ENCODE data around the gene RALGPS2. TPM values are rescaled to one million over a fixed set of nuclear protein-coding genes. Genes with fewer than 3 reads are reported as not detected.

Gene RALGPS2
- total and polyA plus RNA-seq, 9 of the 15 experiments (the other 6 are each of a cell fraction or from before 2014, with no cell fraction given) = 0.28 to 6.5 (median 2.6) TPM

DNA sequence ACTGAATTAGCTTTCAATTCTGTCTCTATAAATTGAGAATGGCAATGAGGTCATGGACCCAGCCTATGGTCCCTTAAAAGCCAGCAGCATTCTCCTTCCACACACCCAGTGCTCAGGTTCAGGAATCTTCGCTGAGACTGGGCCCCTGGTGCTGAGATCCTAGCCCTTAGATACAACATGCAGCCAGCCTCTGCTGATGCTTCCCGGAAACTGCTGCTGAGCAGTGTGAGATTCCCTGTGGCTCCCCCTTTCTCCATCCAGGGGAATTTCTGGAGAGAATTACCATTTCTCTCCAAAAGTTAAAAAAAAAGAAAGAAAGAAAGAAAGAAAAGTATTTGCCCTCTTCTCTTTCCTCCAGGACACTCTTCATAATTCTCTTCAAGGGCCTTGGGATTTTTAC is 31.7 kb upstream of the RALGPS2 start (continued):
- no peak for TF ChIP-seq CCAR2 (IDR thresholded peaks at IDR 0.05; ENCODE audit: low read depth, low read length)
- TF ChIP-seq RBM15 (IDR thresholded peaks at IDR 0.05; ENCODE audit: insufficient read depth, low read length) = no peak

- in situ Hi-C loops (cut with MboI) = no loop called here
- CTCF ChIA-PET (ENCODE audit: low intra/inter-chr PET ratio) = no interaction called here
- intact Hi-C loops (cut with micrococcal nuclease) = no loop called here
- Histone ChIP-seq H3K9me3 (replicated peaks; ENCODE audit: control insufficient read depth, insufficient read depth, low read depth, low read length) (no peaks in the 10 kb centered on the region; the same call in 1 of the 2 replicates), H3K36me3 (ENCODE audit: control insufficient read depth, insufficient read depth, low read length) (no peaks in the 10 kb centered on the region), H3K4me2 (ENCODE audit: insufficient read depth, low read length) (no peak overlapping the region), H3K27ac (ENCODE audit: extremely low read depth, low read depth, low read length) (no peak overlapping the region), H3K79me2 (ENCODE audit: control insufficient read depth, insufficient read depth, low read length) (no peaks in the 10 kb centered on the region), H3K4me3 (no peak overlapping the region), H3K27me3 (ENCODE audit: control insufficient read depth in 2 of 2, insufficient read depth in 2 of 2, low read length in 2 of 2) (no peaks in the 10 kb centered on the region; a peak in 1 of 5 replicates), H4K20me1 (replicated peaks; ENCODE audit: control insufficient read depth, insufficient read depth, low read length) (no peaks in the 10 kb centered on the region), H2AFZ (ENCODE audit: low read depth, low read length) (no peak overlapping the region), H3K4me1 (replicated peaks in 1 of 2; ENCODE audit: control insufficient read depth in 2 of 2, insufficient read depth in 2 of 2, low read length in 2 of 2) (no peaks in the 10 kb centered on the region), H3K9ac (ENCODE audit: insufficient read depth in 1 of 2, low read depth in 2 of 2, low read length in 2 of 2) (no peak overlapping the region), H3K9me1 (ENCODE audit: control insufficient read depth, insufficient read depth, low read length) (no peaks in the 10 kb centered on the region)
- ATAC-seq (no peak; the same call in 2 of the 3 replicates), DNase-seq (ENCODE audit: extremely low read depth in 1 of 4, low spot score in 3 of 4) (peak in 2 of 4 experiments; percentile 15 to 21), FAIRE-seq (no peak)
- no TSS peak for BruUV-seq (replicated peaks)
- 13% methylated on average over 2 of the region's 2 CpGs for WGBS (ENCODE audit: insufficient coverage, low coverage, missing lambda C conversion rate)
- POLR2A ChIA-PET = no interaction called here
- TF ChIP-seq ZNF75A (CRISPR knock-in tag; IDR thresholded peaks at IDR 0.05) (no peak), HEY1 (CRISPR knock-in tag; IDR thresholded peaks at IDR 0.05; ENCODE audit: borderline replicate concordance) (no peak), POLR2B (IDR thresholded peaks at IDR 0.05; ENCODE audit: low read depth, partially characterized antibody) (no peak), NELFE (IDR thresholded peaks at IDR 0.05; ENCODE audit: insufficient read depth, insufficient read length) (no peak), ZNF507 (tag; conservative IDR thresholded peaks at IDR 0.05) (no peak), SPI1 (IDR thresholded peaks at IDR 0.05; ENCODE audit: borderline replicate concordance, low read depth, low read length) (no peak), TGIF2 (CRISPR knock-in tag; IDR thresholded peaks at IDR 0.05) (no peak), NFE2L1 (tag; IDR thresholded peaks at IDR 0.05; ENCODE audit: borderline replicate concordance, low read depth) (no peak), MTA3 (IDR thresholded peaks at IDR 0.05; ENCODE audit: borderline replicate concordance) (no peak), TEAD2 (tag; IDR thresholded peaks at IDR 0.05) (no peak), RBM25 (IDR thresholded peaks at IDR 0.05; ENCODE audit: low read depth, low read length, severe bottlenecking) (peak; percentile 28), KAT8 (IDR thresholded peaks at IDR 0.05; ENCODE audit: low read depth) (no peak), NCOA6 (IDR thresholded peaks at IDR 0.05) (no peak), KDM5B (IDR thresholded peaks at IDR 0.05; ENCODE audit: insufficient replicate concordance, low read depth, low read length) (no peak), TEAD1 (CRISPR knock-in tag; IDR thresholded peaks at IDR 0.05) (peak in 1 of 2 experiments; percentile 84; a peak in 2 of 4 replicates), HDAC8 (tag; IDR thresholded peaks at IDR 0.05) (no peak), CSDE1 (IDR thresholded peaks at IDR 0.05) (no peak), POLR2AphosphoS5 (IDR thresholded peaks at IDR 0.05; ENCODE audit: control insufficient read depth, insufficient read depth, low read depth, low read length) (no peak)
- TF ChIP-seq, protein P1, sequence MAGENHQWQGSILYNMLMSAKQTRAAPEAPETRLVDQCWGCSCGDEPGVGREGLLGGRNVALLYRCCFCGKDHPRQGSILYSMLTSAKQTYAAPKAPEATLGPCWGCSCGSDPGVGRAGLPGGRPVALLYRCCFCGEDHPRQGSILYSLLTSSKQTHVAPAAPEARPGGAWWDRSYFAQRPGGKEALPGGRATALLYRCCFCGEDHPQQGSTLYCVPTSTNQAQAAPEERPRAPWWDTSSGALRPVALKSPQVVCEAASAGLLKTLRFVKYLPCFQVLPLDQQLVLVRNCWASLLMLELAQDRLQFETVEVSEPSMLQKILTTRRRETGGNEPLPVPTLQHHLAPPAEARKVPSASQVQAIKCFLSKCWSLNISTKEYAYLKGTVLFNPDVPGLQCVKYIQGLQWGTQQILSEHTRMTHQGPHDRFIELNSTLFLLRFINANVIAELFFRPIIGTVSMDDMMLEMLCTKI (IDR thresholded peaks at IDR 0.05; ENCODE audit: partially characterized antibody) = no peak
Measured at GRCh38 chr1:178694923-178695525, 30.0 kb upstream of the RALGPS2 start.
